ENCODE data around the gene TEK. TPM values are rescaled to one million over a fixed set of nuclear protein-coding genes. Genes with fewer than 3 reads are reported as not detected.

Gene TEK
- total and polyA plus RNA-seq, 4 donors, result 5.9 to 76.1 (median 24.9) TPM

DNA sequence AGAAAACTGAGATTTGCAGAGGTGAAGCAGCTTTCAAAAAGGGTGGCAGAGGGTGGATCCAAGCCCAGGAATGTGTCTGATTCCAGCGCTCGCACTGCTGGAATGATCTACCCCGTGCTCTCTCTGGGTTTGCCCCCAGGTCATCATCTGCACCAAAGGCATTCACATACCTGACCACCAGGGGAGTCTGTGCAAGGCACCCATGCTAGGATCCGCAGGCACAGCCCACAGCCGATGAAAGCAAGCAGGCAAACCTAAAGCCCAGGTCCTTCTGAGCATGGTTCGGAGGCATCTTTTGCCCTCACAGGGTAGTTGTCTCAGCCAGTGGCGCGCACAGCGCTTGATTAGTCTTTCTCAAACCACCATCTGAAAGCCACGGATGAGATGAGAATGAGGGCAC is 56.6 kb downstream of the TEK start:
- Histone ChIP-seq H3K27me3 (ENCODE audit: control insufficient read depth in 3 of 3, insufficient read depth in 3 of 3, low read length in 2 of 3) (no peaks in the 10 kb centered on the region), H3K27ac (ENCODE audit: low read depth in 1 of 2, low read length in 1 of 2) (no peak overlapping the region), H3K4me1 (ENCODE audit: control insufficient read depth in 5 of 5, insufficient read depth in 5 of 5, low read length in 5 of 5) (peaks cover 0 to 30% (median 0%) of the 10 kb centered on the region in 5 donors), H3K9ac (ENCODE audit: insufficient read depth in 1 of 2, low read length in 2 of 2) (no peak overlapping the region), H3K9me3 (ENCODE audit: control insufficient read depth in 4 of 4, insufficient read depth in 3 of 4, low read length in 3 of 4) (no peaks in the 10 kb centered on the region), H3K36me3 (ENCODE audit: control insufficient read depth in 4 of 4, insufficient read depth in 4 of 4, low read length in 4 of 4) (no peaks in the 10 kb centered on the region), H3K4me3 (no peak overlapping the region)
- DNase-seq (no peak), ATAC-seq (ENCODE audit: insufficient read depth, low FRiP score) (no peak)
- 82 to 87% methylated on average over 10 of the region's 10 CpGs for WGBS, 2 donors
- no peak for TF ChIP-seq CTCF (IDR thresholded peaks at IDR 0.05; ENCODE audit: control extremely low read depth, extremely low read depth)

DNA sequence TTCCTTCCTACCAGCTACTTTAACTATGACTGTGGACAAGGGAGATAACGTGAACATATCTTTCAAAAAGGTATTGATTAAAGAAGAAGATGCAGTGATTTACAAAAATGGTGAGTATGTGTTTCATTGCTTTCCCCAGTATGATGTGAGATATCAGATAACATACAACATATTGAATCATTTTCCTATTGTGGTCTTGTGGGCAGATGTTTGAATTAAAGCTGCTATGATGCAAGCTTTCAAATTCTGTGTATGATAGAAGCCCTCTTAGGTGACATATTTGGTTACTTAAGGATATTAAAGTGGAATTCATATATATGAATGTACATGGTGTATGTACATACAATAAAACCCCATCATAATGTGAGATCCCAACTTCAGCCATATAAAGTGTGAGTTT is 59.5 kb downstream of the TEK start:
- peaks cover 0 to 14% (median 0%) of the 10 kb centered on the region in 5 donors for H3K4me1 ChIP-seq (ENCODE audit: control insufficient read depth in 5 of 5, insufficient read depth in 5 of 5, low read length in 5 of 5)
- no peaks in the 10 kb centered on the region for H3K27me3 ChIP-seq (ENCODE audit: control insufficient read depth in 3 of 3, insufficient read depth in 3 of 3, low read length in 2 of 3)
- no peak for TF ChIP-seq CTCF (IDR thresholded peaks at IDR 0.05; ENCODE audit: control extremely low read depth, extremely low read depth)
- DNase-seq (no peak), ATAC-seq (ENCODE audit: insufficient read depth, low FRiP score) (no peak)
- WGBS, 2 donors, result 58 to 80% methylated on average over 1 of the region's 1 CpG
- H3K4me3 ChIP-seq, result no peak overlapping the region
- no peaks in the 10 kb centered on the region for H3K36me3 ChIP-seq (ENCODE audit: control insufficient read depth in 4 of 4, insufficient read depth in 4 of 4, low read length in 4 of 4)
- H3K9me3 ChIP-seq (ENCODE audit: control insufficient read depth in 4 of 4, insufficient read depth in 3 of 4, low read length in 3 of 4), result no peaks in the 10 kb centered on the region
- no peak overlapping the region for H3K27ac ChIP-seq (ENCODE audit: low read depth in 1 of 2, low read length in 1 of 2)
- no peak overlapping the region for H3K9ac ChIP-seq (ENCODE audit: insufficient read depth in 1 of 2, low read length in 2 of 2)

- H3K9me3 ChIP-seq (ENCODE audit: control insufficient read depth in 4 of 4, insufficient read depth in 3 of 4, low read length in 3 of 4), result no peaks in the 10 kb centered on the region
- H3K36me3 ChIP-seq (ENCODE audit: control insufficient read depth in 4 of 4, insufficient read depth in 4 of 4, low read length in 4 of 4), result peaks cover 0 to 2% (median 0%) of the 10 kb centered on the region in 4 donors
- H3K4me1 ChIP-seq (ENCODE audit: control insufficient read depth in 5 of 5, insufficient read depth in 5 of 5, low read length in 5 of 5), result peaks cover 0 to 12% (median 0%) of the 10 kb centered on the region in 5 donors
- 87 to 96% methylated on average over 3 of the region's 3 CpGs for WGBS, 2 donors
- no peak for DNase-seq
- H3K27ac ChIP-seq (ENCODE audit: low read depth in 1 of 2, low read length in 1 of 2), result no peak overlapping the region
- no peaks in the 10 kb centered on the region for H3K27me3 ChIP-seq (ENCODE audit: control insufficient read depth in 3 of 3, insufficient read depth in 3 of 3, low read length in 2 of 3)
- no peak for ATAC-seq (ENCODE audit: insufficient read depth, low FRiP score)
- no peak overlapping the region for H3K4me3 ChIP-seq
- TF ChIP-seq CTCF (IDR thresholded peaks at IDR 0.05; ENCODE audit: control extremely low read depth, extremely low read depth), result no peak
- no peak overlapping the region for H3K9ac ChIP-seq (ENCODE audit: insufficient read depth in 1 of 2, low read length in 2 of 2)
These were observed 59.9 kb downstream of the TEK start for GRCh38 chr9:27168951-27169350.

- no peak for TF ChIP-seq CTCF (IDR thresholded peaks at IDR 0.05; ENCODE audit: control extremely low read depth, extremely low read depth)
- H3K27ac ChIP-seq (ENCODE audit: low read depth in 1 of 2, low read length in 1 of 2), result no peak overlapping the region
- H3K36me3 ChIP-seq (ENCODE audit: control insufficient read depth in 4 of 4, insufficient read depth in 4 of 4, low read length in 4 of 4), result peaks cover 0 to 2% (median 0%) of the 10 kb centered on the region in 4 donors
- no peak overlapping the region for H3K4me3 ChIP-seq
- no peaks in the 10 kb centered on the region for H3K27me3 ChIP-seq (ENCODE audit: control insufficient read depth in 3 of 3, insufficient read depth in 3 of 3, low read length in 2 of 3)
- ATAC-seq (ENCODE audit: insufficient read depth, low FRiP score) (no peak), DNase-seq (peak in 1 of 3 donors; percentile 16)
- no peak overlapping the region for H3K9ac ChIP-seq (ENCODE audit: insufficient read depth in 1 of 2, low read length in 2 of 2)
- WGBS, 2 donors, result 78 to 85% methylated on average over 3 of the region's 3 CpGs
- H3K9me3 ChIP-seq (ENCODE audit: control insufficient read depth in 4 of 4, insufficient read depth in 3 of 4, low read length in 3 of 4), result peaks cover 0 to 3% (median 1%) of the 10 kb centered on the region in 4 donors
- peaks cover 1 to 9% (median 2%) of the 10 kb centered on the region in 5 donors for H3K4me1 ChIP-seq (ENCODE audit: control insufficient read depth in 5 of 5, insufficient read depth in 5 of 5, low read length in 5 of 5)
These were observed 67.9 kb downstream of the TEK start for GRCh38 chr9:27176971-27177370.
